Islet precursor cell (in vitro differentiated cells): Measurements from ENCODE around the gene UST.
"Not testable (repeated sequence)": the region's sequence is repeated elsewhere in the genome, so short reads cannot be mapped to it uniquely, and the experiment has no call there.

Experiments used
- DNase-seq: peaks from one replicate; pipeline ENCODE4 v3.0.0-alpha.2; 2018

UST gene

GRCh38 chr6:148768646-148769270, 21.9 kb downstream of the UST start:
- DNase-seq = no peak

DNA sequence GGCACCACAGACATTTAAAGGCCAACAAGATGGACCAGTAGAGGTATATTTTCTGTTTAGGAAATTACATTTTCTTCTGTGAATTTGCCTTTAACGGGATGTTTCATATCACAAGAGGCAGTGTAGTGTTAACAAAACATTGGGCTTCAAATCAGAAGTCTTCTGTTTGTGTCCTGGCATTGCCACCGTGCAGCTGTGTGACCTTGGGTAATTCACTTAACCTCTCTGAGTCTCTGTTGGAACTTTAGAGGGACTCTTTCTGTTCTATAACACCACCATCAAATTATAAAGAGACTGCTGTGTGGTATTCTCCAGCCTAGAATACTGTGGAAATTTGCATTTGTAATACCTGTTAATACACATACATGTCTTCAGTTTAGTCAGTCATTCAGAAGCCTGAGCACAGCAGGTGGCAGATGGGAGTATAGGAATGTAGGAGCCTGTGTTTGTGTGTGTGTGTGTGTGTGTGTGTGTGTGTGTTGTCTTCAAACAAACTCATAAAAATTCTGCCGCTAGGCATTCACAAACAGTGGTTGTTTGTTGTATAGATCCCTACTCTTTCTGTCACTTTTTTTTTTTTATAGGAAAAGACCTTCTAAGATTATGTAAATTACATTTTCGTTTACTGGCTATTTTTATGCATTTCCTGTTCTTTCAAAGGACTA, 22.6 kb downstream of the UST start:
- DNase-seq = no peak

GRCh38 chr6:148770408-148771211, 23.8 kb downstream of the UST start:
- DNase-seq = no peak

DNA sequence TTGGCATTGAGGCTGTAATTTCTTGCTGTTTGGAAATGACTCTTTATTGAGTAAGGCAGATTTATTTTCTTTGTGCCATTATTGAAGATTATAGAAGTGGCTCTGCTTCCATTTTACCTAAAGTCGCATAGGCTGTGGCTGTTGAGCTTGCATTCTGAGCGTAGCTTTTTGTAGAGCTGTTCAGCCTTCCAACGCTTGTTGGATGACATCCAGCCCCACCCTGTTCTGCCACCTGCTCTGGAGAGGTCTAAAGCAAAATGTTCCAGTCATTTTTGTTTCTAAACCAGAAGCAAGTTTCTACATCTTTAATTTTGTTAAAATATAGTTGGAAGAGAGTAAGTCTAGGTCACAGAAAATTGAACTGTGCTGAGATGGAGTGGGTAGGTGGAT, 24.4 kb downstream of the UST start:
- DNase-seq = no peak

DNA sequence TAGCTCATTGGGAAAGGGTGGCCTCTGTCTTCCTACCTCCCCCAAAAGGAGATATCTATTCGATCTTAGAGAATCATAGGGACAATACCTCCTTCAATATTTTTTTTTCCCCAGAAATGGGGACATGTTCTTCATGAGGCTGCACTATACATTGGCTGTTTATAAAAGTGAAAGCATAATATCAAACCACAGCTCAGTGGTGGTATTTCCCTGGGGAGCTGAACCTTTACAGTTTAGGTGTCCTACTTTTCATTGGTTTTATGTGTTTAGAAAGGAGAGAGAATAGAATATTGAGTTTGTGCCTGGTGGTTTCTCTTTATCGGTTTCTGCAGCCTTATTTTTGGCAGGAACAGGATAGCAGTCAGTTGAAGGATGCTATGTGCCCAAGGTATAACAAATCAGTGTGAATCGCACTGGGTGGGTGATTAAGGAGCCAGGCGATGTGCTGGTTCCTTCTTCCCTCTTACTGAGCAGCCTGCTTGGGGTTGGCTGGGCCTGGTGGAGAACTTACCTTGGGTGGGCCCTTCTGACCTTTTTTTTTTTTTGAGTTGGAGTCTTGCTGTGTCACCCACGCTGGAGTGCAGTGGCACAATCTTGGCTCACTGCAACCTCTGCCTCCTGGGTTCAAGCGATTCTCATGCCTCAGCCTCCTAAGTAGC, 25.2 kb downstream of the UST start:
- DNase-seq = no peak

- DNase-seq = no peak
Observed at GRCh38 chr6:148775161-148775560, 28.3 kb downstream of the UST start.

- no peak for DNase-seq
Observed at GRCh38 chr6:148776321-148777308, 29.8 kb downstream of the UST start.

- DNase-seq = no peak
Observed at GRCh38 chr6:148779142-148779562, 32.3 kb downstream of the UST start.

DNA sequence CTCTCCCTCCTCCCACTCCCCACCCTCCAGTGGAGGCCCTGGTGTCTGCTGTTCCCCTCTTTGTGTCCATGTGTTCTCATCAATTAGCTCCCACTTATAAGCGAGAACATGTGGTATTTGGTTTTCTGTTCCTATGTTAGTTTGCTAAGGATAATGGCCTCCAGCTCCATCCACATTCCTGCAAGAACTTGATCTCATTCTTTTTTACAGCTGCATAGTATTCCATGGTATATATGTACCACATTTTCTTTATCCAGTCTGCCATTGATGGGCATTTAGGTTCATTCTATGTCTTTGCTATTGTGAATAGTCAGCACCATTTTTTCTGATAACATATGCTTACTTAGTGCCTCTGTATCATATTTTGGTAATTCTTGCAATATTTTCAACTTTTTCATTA, 33.6 kb downstream of the UST start:
- not testable (repeated sequence) for DNase-seq

- DNase-seq = no peak
Observed at GRCh38 chr6:148780918-148781436, 34.1 kb downstream of the UST start.

DNA sequence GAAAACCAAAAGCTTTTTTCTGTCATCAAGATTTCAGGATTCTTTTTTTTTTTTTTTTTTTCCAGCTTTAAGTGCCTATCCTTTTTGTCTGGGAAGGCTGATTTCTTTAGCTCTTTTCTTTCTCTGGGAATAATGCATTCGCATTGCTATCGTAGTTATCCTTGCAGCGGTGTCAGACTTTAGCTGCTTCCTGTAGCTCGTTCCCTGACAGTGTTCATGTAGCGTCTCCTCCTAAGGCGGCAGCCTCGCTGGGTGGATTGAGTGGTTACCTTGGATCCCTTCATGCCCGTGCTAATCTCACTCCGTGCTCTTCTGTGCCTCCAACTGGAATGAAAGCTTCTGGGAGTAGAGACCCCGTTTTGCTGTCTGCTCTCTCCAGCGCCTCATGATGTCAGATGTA, 43.1 kb downstream of the UST start:
- no peak for DNase-seq

GRCh38 chr6:148790404-148790803, 43.6 kb downstream of the UST start:
- no peak for DNase-seq

DNA sequence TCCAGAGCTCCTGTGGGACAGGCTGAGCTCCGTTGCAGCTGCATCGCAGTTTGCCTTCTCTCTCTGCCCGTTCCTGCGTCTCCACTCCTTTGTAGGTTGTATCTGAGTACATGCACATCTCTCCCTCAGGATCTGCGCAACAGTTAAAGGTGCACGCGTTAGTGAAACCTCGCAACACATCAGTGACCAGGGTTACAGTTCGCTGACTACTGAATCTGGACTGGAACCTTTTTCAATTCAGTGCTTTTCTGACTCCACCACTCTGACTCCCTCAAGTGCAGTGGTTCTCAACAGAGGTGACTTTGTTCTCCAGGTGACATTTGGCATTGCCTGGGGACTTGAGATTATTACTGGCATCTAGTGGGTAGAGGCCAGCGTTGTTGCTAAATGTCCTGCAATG, 44.0 kb downstream of the UST start:
- no peak for DNase-seq

- no peak for DNase-seq
Observed at GRCh38 chr6:148791372-148791771, 44.5 kb downstream of the UST start.

DNA sequence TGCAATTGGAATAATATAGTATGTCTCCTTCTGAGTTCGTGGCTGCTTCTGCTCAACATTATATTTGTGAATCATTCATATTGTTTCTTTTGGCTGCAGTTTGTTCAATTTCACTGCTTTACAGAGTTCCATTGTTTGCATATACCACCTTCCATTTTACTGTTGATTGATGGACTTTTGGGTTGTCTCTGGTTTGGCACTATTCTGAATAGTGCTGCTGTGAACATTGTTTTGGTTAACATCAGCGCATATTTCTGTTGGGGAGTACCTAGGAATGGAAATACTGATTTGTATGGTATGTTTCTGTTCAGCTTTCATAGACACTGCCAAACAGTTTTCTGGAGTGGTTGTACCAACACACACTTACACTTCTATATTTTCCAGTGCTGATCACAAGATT, 46.9 kb downstream of the UST start:
- no peak for DNase-seq

DNA sequence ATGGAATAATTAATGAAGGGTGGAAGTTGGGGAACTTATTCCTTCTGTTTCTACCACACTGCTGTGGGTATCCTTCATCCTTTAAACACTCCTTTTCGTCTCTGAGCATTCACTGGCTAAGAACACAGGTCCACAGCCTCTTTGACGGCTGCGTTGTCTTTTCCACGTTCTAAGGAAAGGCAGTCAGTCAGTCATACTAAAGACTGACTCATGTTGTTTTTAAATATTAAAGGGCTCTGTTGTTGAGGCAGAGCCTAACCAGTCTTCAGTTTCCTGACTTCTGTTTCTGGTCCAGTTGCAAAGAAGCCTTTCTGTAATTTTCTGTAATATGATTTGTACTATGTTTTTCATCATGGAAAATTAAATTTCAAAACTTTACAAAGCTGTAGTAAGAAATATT, 48.0 kb downstream of the UST start:
- no peak for DNase-seq

DNA sequence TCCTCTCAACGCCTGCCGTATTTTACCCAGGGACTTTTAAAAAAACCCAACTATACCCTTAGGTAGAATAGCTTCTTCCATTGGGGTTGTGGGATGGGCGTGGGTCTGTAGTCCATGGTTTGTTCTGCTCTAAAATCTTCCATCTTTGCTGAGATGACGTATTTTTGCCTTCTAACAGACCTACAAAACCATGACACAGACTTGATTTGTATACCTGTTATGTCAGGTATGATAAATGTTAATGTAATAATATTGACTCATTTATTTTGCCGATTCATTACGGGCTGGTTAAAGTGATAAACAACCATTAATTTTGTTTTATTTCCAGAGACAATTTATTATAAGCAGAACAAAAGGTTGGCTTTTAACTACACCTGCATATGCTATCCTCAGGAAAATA, 48.7 kb downstream of the UST start:
- DNase-seq = no peak

DNA sequence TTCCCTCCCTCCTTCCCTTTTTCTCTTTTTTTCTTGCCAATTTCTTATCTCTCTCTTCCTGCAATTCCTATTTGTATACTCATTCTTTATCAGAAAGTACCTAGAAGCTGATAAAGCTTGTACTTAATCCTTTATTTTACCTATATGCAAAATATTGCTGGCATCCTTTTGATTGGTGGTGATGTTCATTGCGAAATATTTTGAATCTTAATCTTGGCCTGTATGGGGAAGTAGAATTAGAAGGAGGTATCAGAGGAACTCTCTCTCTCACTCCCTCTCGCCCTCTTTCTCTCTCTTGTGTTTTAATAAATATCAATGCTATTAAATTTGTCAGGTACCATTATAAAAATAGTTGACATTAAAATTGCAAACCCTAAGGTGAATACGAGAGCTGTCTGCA, 52.8 kb downstream of the UST start:
- no peak for DNase-seq

GRCh38 chr6:148800536-148800935, 53.7 kb downstream of the UST start:
- no peak for DNase-seq

GRCh38 chr6:148803979-148804378, 57.1 kb downstream of the UST start:
- DNase-seq = no peak

DNA sequence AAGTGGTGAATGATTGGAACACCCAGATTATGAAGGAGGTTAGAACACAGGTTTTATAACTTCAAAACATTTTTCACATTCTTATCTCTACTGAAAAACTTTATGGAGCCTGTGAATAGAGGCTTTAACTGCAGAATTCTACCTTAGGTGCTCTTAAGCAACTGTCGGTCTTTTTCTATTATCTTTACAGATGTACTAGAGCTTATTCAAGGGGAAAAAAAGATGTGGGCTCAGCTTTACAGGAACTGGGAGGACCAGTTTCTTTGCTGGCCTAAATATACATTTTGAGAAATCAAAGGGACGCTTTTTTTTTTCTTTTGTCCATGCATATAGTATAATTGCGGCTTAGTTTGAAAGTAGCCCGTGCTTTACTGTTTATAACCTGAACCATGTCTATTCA, 58.9 kb downstream of the UST start:
- DNase-seq = no peak

DNA sequence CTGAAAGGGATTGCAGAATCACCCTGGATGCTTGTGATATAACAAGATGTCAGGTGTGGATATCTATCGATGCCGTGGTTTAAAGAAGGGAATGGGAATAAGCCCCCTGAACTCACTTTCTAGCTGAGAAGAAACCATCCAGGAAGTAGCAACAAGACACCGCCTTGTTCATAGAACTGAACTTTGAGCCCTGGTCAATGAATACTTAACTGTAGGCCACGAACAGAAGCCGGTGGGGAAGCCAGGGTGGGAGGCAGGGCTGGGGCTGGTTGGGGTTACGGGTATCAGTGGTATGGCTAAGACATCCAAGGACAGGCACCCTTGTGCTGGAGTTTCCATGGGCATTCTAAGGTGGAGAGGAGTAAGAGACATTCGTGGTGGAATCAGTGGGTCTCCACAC, 61.0 kb downstream of the UST start:
- DNase-seq = no peak
